Nephron progenitor cell (in vitro differentiated cells): ENCODE measurements around the gene CXCL17.
A peak's percentile ranks its signal among the peaks of the same experiment; 100 is the strongest.

Experiments
- DNase-seq: peaks from one replicate; pipeline ENCODE4 v3.0.0; 2021
- H3K27ac Mint-ChIP-seq: 2 replicates; pipeline ENCODE4 v1.8.0; 2021; ENCODE audit warnings: mild to moderate bottlenecking, moderate library complexity, mixed read lengths
- H3K27me3 Mint-ChIP-seq: 2 replicates; pipeline ENCODE4 v1.8.0; 2021; ENCODE audit warnings: mild to moderate bottlenecking, low read depth, mixed read lengths; ENCODE audit not compliant: poor library complexity
- H3K36me3 Mint-ChIP-seq: 2 replicates; pipeline ENCODE4 v1.8.0; 2021; ENCODE audit warnings: low read depth, mixed read lengths
- H3K4me1 Mint-ChIP-seq: 2 replicates; pipeline ENCODE4 v1.8.0; 2021; ENCODE audit warnings: mixed read lengths
- H3K4me3 Mint-ChIP-seq: 2 replicates; pipeline ENCODE4 v1.8.0; 2021; ENCODE audit warnings: mild to moderate bottlenecking, moderate library complexity, mixed read lengths
- H3K9me3 Mint-ChIP-seq: 2 replicates; pipeline ENCODE4 v1.8.0; 2021; ENCODE audit warnings: mild to moderate bottlenecking, moderate library complexity, mixed read lengths
- CTCF ChIP-seq: fragments of 200-600 bp; sonication (generic); IDR thresholded peaks from 2 replicates; pipeline ENCODE4 v1.5.0; 2021; ENCODE audit warnings: antibody characterized with exemption

Gene CXCL17

GRCh38 chr19:42380155-42380554 is 62.6 kb downstream of the CXCL17 start:
- Mint-ChIP-seq H3K27ac (peak overlapping the region; percentile 59), H3K36me3 (peaks cover 6% of the 10 kb centered on the region), H3K9me3 (no peaks in the 10 kb centered on the region), H3K4me1 (peaks cover 28% of the 10 kb centered on the region), H3K4me3 (no peak overlapping the region), H3K27me3 (peaks cover 15% of the 10 kb centered on the region)
- TF ChIP-seq CTCF = no peak
- DNase-seq = no peak
